GM21528 (cell line): Measurements from ENCODE around the gene TRPV5.
A peak's percentile ranks its signal among the peaks of the same experiment; 100 is the strongest.

Experiments
- ATAC-seq: cut with Tn5 transposase; IDR thresholded peaks from one replicate; pipeline ENCODE4 v1.9.1; 2021; ENCODE audit warnings: mild to moderate bottlenecking, moderate library complexity; ENCODE audit not compliant: unreplicated experiment, low FRiP score

The TRPV5 gene

DNA sequence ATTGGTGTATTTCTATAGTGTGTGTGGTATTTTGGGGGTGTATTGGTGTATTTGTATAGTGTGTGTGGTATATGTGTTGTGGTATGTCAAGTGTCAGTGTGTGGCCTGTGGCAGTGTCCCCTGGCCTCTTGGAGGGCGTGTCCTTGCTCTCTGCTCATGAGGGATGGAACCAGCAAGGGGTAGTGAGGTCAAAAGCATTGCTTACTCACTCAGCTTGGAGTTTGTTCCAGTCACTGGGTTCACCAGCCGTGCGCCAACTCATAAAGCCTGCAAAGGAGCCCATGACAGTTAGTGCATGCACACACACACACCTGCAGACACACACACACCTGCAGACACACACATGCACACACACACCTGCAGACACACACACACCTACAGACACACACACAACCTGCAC is 43.7 kb downstream of the TRPV5 start:
- no peak for ATAC-seq

DNA sequence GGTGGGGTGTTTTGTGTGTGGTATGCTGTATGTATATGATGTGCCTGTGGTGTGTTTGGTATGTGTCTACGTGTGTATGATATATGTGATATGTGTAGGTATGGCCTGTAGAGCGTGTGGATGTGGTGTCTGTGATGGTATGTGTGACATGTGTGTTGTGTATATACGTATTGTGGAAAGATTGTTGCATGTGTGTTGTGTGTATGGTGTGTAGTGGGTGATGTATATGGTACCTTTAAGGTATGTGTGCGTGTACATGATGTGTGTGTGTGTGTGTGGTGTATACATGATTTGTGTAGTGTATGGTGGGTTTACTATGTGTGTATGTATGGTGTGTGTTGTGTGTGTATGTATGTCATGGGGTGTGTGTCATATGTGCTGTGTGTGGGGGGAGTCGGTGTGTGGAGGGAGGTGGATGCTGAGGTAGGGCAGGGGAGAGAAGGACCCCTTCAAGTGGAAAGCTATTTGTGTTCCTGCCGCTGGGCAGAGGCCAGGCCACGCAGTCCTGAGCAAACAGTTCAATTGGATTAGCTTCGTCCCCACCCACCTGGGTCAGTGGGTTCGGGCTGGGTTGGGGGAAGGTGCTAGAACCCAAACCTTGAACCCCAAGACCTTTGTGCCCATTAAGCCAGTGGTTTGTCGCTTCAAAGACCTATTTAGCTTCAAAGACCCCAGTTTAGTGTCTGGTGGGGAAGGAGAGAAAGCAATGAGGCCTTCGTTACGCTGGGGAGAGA is 46.1 kb downstream of the TRPV5 start:
- no peak for ATAC-seq

DNA sequence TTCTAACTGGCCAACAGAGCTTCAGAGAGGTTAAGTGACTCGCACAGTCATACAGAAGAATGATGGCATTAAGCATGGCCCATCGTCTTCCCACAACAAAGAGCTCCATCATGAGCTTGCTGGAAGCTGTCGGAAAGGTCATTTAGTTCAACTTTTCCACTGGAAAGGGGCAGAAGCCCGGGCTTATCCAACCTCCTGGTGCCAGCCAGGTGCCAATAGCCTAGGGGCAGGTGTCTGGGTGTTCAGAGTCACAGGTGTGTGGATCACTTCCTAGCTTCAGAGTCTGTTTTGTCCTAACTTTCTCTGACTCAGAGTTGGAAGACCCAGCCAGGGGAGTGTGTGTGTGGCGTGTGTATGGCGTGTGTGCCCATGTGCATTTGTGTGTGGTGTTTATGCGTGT is 46.7 kb downstream of the TRPV5 start:
- ATAC-seq, result no peak

DNA sequence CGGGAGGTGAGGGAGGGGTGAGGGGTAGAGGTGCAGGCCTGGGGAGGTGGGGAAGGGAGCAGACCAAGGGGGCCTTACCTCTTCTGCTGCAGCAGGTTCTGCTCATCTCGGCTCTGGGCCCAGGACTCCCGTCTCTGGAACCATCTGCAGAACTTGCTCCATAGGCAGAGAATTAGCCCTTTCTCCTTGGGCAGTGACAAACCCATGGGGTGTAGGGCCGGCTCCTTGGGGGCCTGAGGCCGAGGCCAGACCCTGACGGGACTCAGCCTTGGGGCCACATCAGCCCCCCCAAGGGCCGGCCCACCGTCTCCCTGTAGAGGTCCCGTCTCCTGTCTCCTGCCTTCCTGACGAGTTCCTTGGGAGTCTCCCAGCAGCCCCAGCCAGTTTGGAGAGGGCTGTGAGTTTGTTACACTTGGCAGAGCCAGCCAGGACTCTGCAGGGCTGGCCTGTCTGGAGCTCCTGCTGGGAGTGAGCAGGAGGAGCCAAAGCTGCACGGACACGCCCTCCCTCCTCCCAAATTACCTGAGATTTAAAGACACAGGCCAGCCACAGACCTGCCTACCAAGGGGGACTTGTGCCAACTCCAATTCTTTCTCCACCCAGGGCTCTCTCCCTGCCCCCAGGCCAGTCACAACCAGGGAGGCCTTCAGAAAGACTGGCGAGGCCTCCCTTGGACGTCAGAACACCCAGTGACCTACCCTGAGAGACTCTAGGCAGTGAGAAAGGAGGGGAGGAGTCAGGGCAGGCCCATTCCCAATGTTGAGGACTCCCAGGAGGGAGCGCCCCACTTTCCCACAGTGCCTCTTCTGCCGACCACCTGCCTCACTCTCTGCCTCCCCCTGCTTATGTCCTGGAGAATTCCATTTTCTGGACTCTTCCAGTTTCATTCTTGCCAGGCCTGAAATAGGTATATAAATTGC is 48.0 kb downstream of the TRPV5 start, which contains the start of gene TRPV6:
Gene TRPV6 (minus strand): TSS at position 435 of the 920 bp plus-strand sequence.
- ATAC-seq, result no peak

DNA sequence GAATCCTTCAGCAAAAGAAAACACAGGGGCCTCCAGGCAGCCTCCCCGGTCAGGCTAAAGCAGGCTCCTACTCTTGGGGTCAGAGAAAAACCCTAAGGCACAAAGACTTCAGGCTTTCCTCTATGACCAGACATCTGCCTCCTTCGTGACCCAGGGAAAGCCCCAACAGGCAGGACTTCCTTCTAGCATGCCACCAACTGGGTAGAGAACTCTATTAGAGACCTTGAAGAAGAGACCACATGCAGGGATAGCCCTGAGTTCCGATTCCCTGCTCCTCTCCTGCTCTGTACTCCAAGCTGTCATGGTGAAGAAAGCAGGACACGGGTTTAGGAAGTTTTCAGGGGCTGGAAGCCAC is 49.3 kb downstream of the TRPV5 start:
- ATAC-seq, result no peak

DNA sequence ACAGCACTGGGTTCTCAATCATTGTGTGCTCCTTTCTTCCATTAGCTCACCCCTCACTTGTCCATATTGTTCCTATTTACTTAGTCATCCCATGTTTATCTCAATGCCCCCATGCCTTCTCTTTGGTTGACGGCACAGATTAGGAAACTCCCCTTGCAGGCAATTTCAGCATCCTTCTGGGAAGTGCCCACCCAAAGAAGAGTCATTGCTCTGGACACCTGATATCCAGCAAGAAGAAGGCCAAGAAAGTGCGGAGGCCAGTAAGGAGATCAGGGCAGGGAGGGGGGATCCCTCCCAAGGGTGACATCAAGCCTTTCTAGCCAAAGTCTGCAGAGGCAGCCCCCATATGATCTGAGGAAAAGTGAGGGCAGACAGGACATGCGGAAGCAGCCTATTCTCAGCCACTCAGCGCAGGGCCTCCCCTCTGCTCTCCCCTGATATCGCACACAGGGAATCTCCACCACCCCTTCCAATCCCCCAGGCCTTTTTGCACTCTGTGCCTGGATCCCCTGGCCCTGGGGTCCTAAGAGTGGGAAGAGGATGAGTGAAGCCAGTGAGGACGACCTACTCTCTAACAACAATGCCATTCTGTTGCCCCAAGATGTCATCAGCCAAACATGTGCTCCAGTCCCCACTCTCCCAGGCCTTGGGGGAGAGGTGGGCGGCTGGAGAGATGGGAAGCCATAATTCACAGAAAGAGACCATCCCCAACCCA is 49.8 kb downstream of the TRPV5 start:
- ATAC-seq, result no peak

DNA sequence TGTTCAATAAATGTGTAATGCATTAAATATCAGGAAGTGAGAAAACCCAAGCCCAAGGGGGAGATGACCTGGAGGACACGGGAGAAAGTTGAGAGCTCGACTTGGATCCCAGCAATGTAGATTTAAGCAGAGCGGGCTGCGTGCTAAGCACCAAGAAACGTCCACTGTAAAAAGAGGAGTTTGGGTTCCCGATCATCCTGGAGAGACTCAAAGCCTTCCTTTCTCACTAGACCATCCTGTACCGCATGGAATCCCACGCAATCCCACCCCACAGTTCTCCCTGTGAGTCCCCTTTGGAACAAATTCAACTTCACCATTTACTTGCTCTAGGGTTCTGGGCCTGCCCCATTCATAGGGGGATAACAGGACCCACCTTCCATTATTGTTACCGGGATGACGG is 50.4 kb downstream of the TRPV5 start:
- ATAC-seq, result no peak

DNA sequence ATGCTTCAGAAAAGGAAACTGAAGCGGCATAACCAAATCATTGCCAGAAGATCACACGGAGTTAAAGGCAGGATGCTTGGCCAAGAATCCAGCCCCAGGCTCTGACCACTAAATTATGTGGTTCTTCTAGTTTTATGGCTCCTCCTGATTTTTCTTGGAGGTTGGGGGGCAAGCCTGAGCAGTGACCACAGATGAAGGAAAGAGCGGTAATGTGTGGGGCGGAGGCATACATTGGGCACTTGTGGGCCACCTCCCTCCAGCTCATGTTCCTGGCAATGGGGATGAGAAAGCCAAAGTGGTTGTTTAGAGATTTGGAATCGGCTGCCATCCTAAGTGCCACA is 51.2 kb downstream of the TRPV5 start:
- ATAC-seq, result no peak

DNA sequence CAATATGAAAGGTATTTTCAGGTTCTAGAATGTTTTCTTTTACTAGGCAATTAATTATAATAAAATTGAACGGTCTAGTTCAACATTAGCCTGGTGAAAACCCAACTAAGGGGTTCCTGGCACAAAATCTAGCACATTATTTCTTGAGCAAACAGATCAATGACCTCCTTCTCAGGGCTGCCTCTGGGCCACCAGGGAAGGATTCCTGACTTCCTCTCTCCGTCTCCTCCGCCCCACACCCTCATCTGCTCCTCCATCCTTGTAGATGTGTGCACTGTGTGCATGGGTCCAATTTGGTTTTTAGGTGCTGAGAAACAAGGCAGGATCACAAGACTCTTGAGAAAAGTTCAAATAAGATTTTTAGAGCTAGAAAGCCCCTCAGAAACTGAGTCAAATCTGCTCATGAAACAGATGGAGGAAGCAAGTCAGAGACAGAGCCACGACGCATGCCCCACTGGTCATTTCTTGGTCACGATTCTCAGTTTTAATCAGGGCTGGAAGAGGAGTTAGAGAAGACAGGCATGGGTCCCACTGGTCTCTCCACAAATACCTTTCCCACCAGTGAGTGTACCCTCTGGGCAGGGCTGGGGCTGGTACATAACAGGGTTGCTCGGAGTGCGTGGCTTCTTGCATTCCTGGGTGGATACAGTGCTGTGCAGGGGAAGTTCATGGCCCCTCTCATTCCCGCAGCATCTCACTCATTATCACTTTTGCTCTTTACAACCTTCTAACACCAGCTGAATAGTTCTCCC is 51.8 kb downstream of the TRPV5 start:
- ATAC-seq, result no peak

DNA sequence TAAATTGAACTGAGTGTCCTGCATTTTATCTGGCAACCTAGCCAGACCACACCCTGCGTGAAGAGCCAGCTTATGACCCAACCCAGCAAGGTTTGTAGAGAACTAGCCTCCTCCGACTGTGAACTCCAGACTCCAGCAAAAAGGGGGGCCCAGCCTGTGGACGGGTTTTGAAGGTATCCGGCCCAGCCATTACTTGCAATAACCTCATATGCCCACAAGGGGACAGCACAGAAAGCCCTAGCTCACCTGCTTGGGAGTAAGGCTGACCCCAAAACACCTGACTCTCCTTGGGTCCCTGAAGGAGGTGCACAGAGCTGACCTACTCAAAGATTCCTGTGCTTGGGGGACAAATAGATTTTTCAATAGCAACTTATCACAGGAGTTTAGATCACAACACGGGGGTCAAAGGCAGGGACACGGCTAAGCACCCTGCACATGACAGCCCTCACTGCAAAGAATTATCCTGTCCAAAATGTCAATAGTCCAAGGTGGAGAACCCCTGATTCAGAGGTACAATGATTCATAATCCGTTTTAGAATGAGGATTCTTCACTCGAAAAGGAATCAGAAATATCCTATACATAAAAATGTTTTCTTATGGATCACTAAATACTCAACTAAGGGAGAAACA is 52.6 kb downstream of the TRPV5 start:
- peak; percentile 63 for ATAC-seq

DNA sequence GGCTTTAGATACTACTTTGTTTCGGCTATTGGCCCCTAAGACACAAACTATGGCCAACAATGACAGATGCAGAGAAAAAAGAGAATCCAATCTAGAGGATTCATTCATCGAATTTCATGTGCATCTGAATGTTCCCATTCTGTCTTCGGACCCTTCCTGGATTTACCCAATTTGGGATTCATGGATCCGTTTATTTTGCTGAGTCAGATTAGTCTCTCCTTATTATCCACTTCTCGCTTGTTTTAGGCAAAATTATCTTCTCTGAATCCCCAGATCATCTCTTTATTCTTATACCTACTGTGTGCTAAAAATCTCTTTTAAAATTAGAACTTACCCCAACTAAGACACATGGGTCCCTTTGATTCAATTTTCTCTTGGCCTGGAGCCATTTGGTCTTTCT is 54.5 kb downstream of the TRPV5 start:
- ATAC-seq, result no peak

DNA sequence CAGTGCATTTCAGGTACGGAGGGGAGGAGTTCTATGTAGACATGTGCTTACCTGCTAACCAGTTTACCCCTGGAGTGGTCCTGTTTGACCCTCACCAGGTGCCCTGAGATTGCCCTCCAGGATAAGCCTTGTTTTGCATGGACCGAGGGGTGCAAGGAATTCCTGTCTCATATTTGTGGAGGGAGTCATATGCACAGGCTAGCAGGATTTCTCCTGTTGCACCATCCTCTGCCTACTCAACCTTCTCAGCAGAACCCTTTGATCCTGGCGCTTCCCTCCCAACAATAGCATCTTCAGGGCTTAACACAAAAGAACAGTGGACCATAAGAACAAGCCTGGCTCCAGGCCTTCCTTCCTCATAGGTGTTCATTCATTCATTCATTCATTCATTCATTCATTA is 55.2 kb downstream of the TRPV5 start:
- ATAC-seq, result no peak

DNA sequence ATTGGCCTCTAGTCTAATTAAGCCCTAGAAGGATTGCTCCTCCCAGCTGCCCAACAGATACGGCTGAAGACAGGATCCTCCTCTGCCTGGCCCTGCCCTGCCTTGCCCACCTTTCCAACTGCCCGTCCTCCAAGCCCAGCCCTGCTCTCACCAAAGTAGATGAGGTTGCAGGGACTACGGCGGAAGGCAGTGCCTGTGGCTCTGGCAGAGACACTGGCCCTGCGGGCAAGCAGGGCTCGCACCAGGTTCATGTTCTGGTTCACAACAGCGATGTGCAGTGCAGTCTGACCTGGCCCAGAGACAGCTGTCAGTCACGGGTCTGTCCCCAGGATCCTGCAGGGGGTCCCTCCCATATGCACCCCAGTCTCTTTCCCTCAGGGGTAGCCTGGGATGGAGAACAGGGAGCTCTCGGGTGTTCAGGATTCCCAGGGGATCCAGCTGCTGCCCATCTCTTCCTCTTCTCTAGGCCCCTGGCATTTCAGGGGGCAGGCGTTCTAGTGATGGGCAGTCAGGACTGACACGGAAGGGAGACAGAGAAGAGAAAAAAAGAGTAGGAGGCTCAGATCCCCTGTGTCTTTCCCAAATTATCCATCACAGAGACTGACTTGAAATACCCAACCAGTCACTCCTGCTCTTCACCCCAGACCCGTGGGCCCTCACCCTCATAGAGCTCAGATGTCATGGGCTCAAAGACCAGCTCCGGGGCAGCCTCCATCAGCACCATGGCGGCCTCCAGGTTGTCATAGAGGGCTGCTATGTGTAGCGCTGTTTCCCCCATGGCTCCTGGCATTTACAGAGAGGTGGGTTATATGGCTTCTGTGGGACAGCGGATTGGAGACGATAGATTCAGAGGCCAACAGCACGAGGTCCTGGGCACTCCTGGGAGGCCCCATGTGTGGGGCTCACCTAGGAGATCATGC is 56.3 kb downstream of the TRPV5 start:
- ATAC-seq, result no peak

DNA sequence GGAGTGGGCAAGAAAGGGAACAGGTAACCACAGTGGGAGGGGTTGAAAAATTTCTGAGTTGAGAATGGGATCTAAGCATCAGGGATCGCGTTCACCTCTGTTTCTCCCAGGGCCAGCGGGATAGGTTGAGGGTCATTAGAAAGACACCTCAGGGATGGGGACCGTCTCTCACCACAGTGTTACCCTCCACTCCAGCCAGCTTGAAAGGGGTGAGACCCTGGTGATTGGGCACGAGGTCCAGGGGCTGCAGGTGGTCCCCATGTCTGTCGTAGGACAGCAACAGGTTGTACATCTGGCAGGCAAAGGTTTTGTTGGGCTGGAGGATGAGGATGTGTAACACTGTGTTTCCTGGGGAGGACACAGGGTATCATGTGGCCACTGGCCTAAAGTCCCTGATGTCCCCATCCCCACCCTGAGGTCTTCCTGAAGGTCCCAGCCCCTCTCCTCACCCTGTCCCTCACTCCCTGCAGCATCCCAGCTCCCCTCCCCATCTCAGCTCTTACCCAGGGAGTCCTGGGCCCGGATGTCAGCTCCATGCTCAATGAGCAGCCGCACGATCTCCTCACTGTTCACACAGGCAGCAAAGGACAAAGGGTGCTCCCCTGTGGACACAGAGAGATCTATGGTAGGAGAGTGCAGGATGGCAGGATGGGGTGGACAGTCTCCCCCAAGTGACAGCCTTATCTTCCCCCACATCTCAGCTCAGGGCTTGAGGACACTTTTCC is 57.1 kb downstream of the TRPV5 start:
- no peak for ATAC-seq

DNA sequence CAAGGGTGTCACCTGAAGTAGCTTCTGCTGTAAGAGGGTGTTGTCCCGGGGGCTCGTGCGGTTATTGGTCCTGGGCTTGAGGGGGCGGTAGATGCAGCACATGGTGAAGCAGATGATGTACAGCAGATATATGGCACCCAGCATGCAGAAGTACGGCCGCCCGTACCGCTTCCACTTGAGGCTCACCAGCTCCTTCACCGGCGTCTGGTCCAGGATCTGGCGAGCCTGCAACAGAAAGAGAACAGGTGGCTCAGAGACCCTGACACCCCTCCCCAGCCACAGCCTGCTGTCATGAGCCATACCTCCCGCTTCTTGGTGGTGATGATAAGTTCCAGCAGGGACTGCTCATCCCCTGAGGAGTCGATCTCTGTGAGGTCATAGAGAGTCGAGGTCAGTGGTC is 58.1 kb downstream of the TRPV5 start:
- ATAC-seq, result no peak

DNA sequence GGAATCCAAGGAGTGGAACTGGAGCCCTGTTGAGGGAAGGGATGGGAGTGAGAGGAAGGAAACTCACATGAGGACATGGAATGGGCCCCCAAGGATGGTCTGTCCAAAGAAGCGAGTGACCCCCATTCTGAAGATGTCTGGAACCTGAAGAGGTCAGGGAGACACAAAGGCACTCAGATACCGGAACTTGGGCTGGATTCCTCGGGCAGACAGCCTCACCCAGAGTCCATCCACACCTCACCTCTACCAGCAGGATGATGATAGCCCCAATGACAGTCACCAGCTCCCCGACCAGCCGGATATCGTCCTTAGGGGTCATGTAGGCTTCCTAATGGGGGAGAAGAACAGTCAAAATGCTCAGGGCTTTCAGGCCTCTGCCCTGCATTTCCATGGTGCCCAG is 58.7 kb downstream of the TRPV5 start:
- no peak for ATAC-seq

DNA sequence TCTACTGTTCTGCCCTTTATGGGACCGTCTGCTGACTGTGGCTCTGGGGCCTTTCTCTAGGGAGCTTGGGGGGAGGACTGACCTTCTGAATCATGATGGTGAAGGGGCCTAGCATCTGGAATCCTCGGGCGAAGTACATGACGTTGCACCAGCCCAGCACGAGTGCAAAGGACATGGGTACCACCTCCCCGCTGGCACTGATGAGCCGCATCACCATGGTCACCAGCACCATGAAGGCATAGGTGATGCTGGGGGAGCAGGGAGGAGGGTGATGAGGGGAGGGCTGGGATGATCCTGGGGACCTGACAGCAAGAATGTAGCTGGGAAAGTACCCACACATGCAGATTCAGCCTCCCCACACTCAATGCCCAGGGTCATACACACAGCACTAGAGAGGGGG is 59.1 kb downstream of the TRPV5 start:
- ATAC-seq, result no peak

DNA sequence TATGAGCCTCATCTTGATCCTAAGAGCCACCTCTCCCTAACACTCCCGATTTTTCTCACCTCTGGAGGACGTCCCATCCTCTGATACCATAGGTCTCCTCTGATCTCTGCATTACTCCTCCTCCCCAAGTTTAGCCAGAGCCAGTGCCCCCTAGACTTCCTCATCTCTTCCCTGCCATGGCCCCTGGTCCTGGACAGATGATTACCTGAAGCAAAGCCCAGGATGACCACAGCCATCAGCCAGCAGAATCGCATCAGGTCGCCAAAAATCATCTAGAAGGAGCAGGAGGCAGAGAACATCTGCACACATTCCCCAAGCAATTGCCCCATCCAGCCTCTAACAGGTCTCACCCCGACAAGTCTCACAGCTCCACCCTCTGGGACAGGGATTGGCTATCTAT is 59.7 kb downstream of the TRPV5 start:
- no peak for ATAC-seq
